Measurements from ENCODE around the gene CREBL2.

DNA sequence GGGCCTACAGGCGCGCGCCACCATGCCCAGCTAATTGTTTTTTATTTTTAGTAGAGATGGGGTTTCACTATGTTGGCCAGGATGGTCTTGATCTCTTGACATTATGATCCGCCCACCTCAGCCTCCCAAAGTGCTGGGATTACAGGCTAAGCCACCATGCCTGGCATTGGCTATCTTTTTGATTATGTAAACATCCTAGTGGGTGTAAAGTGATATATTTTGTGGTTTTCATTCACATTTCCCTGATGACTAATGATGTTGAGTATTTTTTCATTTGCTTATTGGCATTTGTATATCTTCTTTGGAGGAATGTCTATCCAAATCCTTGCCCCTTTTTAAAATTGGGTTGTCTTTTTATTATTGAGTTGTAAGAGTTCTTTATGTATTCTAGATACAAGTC lies 16.3 kb downstream of the CREBL2 start:
- TF ChIP-seq CTCF (IDR thresholded peaks at IDR 0.05; ENCODE audit: low read depth, low read length, poor library complexity, severe bottlenecking), result no peak
- no peak for TF ChIP-seq EZH2phosphoT487 (IDR thresholded peaks at IDR 0.05; ENCODE audit: borderline replicate concordance, low read length)

All from DOHH2 (cell line).